NCI-H524 treated with DMSO at 0.1 percent for 48 hours (cell line): ENCODE measurements around the gene FBXL19.

Experiments
- DNase-seq: peaks from one replicate; lab custom pipeline; 2025; lab: John Stamatoyannopoulos, UW

The FBXL19 gene

GRCh38 chr16:30947541-30947858 is 24.1 kb downstream of the FBXL19 start:
- no peak for DNase-seq

GRCh38 chr16:30947859-30948666 is 24.7 kb downstream of the FBXL19 start:
- peak; percentile 87 for DNase-seq

- DNase-seq: no peak
Measured at GRCh38 chr16:30948667-30949649, 25.6 kb downstream of the FBXL19 start, which contains the start of gene ORAI3. ORAI3 (plus strand) TSS chr16:30949068; CDS start chr16:30949290, 222 bp downstream.

DNA sequence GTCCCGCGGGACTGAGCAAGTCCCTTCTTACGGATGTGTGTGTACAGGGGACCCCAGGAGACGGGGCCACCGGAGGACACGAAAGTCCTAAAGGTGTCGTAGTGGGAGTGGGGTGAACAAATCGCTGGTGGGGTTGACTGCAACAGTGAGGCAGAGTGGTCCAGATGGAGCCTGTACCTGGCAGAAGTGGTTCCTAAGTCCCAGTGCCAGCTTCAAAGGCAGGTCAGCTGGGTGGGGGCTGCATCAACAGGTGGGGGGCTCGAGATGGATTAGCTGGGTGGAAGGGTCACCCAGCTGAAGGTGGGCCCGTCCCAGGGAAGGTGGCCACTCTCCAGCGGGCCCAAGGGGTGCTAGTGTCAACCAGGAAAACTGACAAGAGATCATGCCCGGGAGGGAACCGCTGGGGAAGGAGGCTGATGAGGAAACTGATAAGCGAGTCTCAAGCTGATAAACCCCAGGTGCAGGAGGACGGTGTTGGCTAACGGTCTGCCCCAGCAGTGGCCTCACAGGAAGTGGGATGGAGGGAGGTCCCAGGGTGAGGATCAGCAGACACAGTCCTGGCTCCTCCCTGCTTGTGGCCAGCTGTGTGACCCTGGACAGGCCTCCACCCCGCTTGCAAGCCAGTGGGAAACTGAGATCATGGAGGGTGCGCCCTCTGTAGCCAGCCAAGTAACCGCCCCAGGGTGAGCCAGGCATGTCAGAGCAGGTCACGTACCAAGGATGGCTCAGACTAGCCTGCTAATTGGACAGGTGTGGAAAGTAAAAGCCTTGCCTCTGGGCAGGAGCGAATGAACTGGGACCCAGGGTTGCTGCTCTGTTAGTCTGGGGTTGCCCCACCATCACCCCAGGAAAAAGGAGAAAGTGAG is 26.5 kb downstream of the FBXL19 start:
- DNase-seq: no peak

DNA sequence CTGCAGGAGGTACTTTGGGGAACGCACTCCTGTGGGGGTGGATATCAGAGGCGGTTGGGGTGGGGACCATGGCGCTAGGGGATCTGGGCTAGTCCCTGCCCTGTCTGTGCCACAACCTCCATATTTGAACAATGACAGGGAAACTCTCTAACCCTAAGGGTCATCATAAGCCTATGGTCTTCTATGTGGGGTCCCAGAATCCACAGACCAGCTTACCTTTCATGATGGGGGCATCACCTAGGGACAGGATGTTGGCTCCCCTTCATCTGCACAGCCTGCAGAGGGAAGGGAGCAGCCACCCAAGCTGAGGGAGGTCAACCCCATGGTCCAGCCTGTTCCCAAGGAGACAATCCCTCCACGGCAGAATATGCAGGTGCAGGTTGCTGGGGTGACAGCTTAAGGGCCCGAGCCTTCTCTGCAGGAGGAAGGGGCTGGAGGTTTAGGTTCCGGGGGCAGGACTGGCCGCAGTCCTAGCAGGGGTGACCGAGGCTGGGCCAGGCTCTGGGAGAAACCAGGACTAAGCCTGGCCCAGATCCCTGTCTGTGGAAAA is 27.2 kb downstream of the FBXL19 start:
- DNase-seq: no peak

DNA sequence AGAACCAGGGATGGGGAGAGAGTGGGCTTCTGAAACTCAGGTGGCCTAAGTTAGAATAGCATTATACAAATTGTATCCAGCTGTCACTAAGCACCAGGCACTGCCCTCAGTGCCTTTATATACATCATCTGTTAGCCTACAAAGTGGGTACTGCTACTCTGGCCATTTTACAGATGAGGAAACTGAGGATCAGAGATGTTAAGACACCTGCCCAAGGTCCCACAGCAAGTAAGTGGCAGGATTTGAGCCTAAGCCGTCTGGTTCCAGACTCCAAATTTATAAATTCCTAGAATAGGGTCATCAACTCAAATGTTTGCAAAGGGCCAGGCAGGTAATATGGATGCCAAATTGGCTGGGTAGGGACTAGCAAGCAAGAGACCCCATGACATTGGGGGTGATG is 27.8 kb downstream of the FBXL19 start:
- DNase-seq: no peak

- no peak for DNase-seq
Measured at GRCh38 chr16:30951750-30952149, 28.4 kb downstream of the FBXL19 start.

- DNase-seq: no peak
Measured at GRCh38 chr16:30953111-30953510, 29.7 kb downstream of the FBXL19 start.

DNA sequence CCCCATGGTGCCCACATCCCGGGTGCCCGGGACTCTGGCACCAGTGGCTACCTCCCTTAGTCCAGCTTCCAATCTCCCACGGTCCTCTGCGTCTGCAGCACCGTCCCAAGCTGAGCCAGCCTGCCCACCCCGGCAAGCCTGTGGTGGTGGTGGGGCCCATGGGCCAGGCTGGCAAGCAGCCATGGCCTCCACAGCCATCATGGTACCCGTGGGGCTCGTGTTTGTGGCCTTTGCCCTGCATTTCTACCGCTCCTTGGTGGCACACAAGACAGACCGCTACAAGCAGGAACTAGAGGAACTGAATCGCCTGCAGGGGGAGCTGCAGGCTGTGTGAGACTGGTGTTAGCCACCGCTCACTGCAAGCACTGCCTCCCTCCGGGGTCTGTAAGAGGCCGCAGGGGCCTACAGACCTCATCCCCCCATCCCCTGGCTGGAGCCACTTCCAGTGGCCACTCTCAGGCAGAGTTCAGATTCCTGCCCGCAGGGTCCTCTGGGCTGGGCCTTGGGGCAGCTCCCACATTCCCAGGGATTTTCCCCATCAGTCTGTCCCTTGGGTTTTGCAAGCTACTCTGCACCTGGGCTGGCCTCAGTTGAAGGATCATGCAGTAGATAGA is 30.2 kb downstream of the FBXL19 start:
- peak; percentile 32 for DNase-seq

GRCh38 chr16:30954993-30955392 is 31.6 kb downstream of the FBXL19 start:
- DNase-seq: no peak

- DNase-seq: peak; percentile 46
Measured at GRCh38 chr16:30956601-30957455, 33.5 kb downstream of the FBXL19 start.

GRCh38 chr16:30957456-30958174 is 34.2 kb downstream of the FBXL19 start, which contains the start of gene SETD1A:
SETD1A (plus strand) TSS chr16:30957754; CDS start chr16:30958732, 978 bp downstream.
- peak; percentile 81 for DNase-seq

- DNase-seq: no peak
Measured at GRCh38 chr16:30958175-30959079, 35.1 kb downstream of the FBXL19 start.

DNA sequence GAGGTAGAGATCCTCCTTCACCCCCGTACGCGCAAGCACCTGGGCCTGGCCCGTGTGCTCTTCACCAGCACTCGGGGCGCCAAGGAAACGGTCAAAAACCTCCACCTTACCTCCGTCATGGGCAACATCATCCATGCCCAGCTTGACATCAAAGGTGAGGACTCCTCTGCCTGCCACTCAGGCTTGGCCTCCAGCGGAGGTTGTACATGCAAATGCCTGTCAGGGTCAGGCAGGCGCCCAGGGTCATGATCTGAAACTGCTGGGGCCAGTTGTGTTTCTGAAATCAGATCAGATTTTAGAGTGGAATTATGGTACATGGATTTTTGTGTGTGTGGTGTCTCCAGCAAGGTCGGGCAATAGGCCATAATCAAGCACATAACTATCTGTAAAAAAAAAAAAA is 38.0 kb downstream of the FBXL19 start:
- no peak for DNase-seq

GRCh38 chr16:30963925-30964511 is 40.6 kb downstream of the FBXL19 start:
- DNase-seq: no peak

GRCh38 chr16:30964574-30965226 is 41.3 kb downstream of the FBXL19 start:
- DNase-seq: no peak

DNA sequence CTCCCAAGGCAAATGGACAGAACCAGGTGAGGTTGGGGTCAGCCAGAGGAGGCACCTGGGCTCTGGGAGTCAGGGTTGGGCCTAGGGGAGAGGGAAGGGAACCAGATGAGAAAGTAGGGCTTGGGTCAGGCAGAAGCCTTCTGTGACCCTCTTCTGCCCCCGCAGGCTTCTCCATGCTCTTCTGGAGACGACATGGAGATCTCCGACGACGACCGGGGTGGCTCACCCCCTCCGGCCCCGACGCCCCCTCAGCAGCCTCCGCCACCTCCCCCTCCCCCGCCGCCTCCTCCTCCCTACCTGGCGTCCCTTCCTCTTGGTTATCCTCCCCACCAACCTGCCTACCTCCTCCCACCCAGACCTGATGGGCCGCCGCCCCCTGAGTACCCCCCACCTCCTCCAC is 42.1 kb downstream of the FBXL19 start:
- DNase-seq: no peak
